GM12873 (cell line): Measurements from ENCODE around the gene CACNA1G.

Experiments
- CTCF ChIP-seq: IDR thresholded peaks from 2 replicates; pipeline ENCODE4 v1.5.1; 2012; ENCODE audit warnings: low read depth, mild to moderate bottlenecking, moderate library complexity, low read length, control low read depth; ENCODE audit not compliant: insufficient read depth; ENCODE audit errors: missing control alignments

The CACNA1G gene

GRCh38 chr17:50627036-50627781 is 66.7 kb downstream of the CACNA1G start:
- TF ChIP-seq CTCF: no peak

GRCh38 chr17:50627782-50628601 is 67.5 kb downstream of the CACNA1G start:
- no peak for TF ChIP-seq CTCF

- TF ChIP-seq CTCF: no peak
These were observed 69.4 kb downstream of the CACNA1G start for GRCh38 chr17:50629902-50630301.

GRCh38 chr17:50630524-50631194 is 70.1 kb downstream of the CACNA1G start:
- peak; percentile 85 for TF ChIP-seq CTCF

- no peak for TF ChIP-seq CTCF
These were observed 70.8 kb downstream of the CACNA1G start for GRCh38 chr17:50631195-50631907.

GRCh38 chr17:50631908-50632571 is 71.5 kb downstream of the CACNA1G start:
- no peak for TF ChIP-seq CTCF
